Endodermal cell (in vitro differentiated cells): ENCODE measurements around the gene ASRGL1. TPM values are rescaled to one million over a fixed set of nuclear protein-coding genes. Genes with fewer than 3 reads are reported as not detected.

Experiments used
- DNase-seq: peaks from one replicate; pipeline ENCODE4 v3.0.0-alpha.2; 2017
- H3K27ac ChIP-seq: 2 replicates; pipeline ENCODE4 v1.5.1; 2013; ENCODE audit warnings: mild to moderate bottlenecking, low read depth, low read length, moderate library complexity
- H3K27me3 ChIP-seq: 2 replicates; pipeline ENCODE4 v1.6.1; 2013; ENCODE audit warnings: mild to moderate bottlenecking, low read length, moderate library complexity; ENCODE audit not compliant: insufficient read depth, control insufficient read depth, poor library complexity, severe bottlenecking
- H3K36me3 ChIP-seq: 2 replicates; pipeline ENCODE4 v1.7.0; 2013; ENCODE audit warnings: mild to moderate bottlenecking, low read length, moderate library complexity; ENCODE audit not compliant: control insufficient read depth, insufficient read depth
- H3K4me1 ChIP-seq: one replicate; pipeline ENCODE4 v1.7.0; 2013; ENCODE audit warnings: low read length; ENCODE audit not compliant: control insufficient read depth, insufficient read depth
- H3K4me3 ChIP-seq: 2 replicates; pipeline ENCODE4 v1.5.1; 2013; ENCODE audit warnings: mild to moderate bottlenecking, low read length, moderate library complexity
- H3K9ac ChIP-seq: 2 replicates; pipeline ENCODE4 v1.6.1; 2013; ENCODE audit warnings: mild to moderate bottlenecking, low read length, moderate library complexity; ENCODE audit not compliant: poor library complexity, severe bottlenecking; ENCODE audit errors: extremely low read depth
- H3K9me3 ChIP-seq: 2 replicates; pipeline ENCODE4 v1.6.1; 2013; ENCODE audit warnings: mild to moderate bottlenecking, low read length, moderate library complexity; ENCODE audit not compliant: control insufficient read depth
- H3K27ac Mint-ChIP-seq: 2 replicates; pipeline ENCODE4 v1.8.0; 2020; ENCODE audit warnings: mixed read lengths
- H3K27me3 Mint-ChIP-seq: 2 replicates; pipeline ENCODE4 v1.8.0; 2021; ENCODE audit warnings: mild to moderate bottlenecking, mixed read lengths; ENCODE audit not compliant: insufficient read depth
- H3K36me3 Mint-ChIP-seq: 2 replicates; pipeline ENCODE4 v1.8.0; 2020; ENCODE audit warnings: low read depth, mixed read lengths
- H3K4me1 Mint-ChIP-seq: 2 replicates; pipeline ENCODE4 v1.8.0; 2020; ENCODE audit warnings: mixed read lengths
- H3K4me3 Mint-ChIP-seq: 2 replicates; pipeline ENCODE4 v1.8.0; 2020; ENCODE audit warnings: mild to moderate bottlenecking, moderate library complexity, mixed read lengths
- H3K9me3 Mint-ChIP-seq: 2 replicates; pipeline ENCODE4 v1.8.0; 2020; ENCODE audit warnings: mild to moderate bottlenecking, mixed read lengths
- WGBS, 2 experiments: methylation state at CpG; one replicate each; pipeline versions ENCODE4 v1.1.5 to v1.1.7; 2013; ENCODE audit warnings: missing lambda C conversion rate in 2 of 2, mixed read lengths in 1 of 2; ENCODE audit not compliant: insufficient coverage in 1 of 2, insufficient read length in 1 of 2; 5-methylcytosine and 5-hydroxymethylcytosine counted together
- total RNA-seq, 2 donors: library from RNA; stranded (reverse); fragmentation: NEBNext Ultra II Directional in 1 of 2; extraction: Animal tissue kit (Norgen Biotek cat#: 25700) in 1 of 2; gene quantifications; 2 replicates in 1 of 2; 3 replicates in 1 of 2; pipeline ENCODE4 v1.2.1, GENCODE V29; 2021
- TF ChIP-seq, protein P1 (sequence below): fragments of 200-600 bp; sonication (generic); conservative IDR thresholded peaks from 2 replicates; pipeline ENCODE4 v1.5.0; 2021; ENCODE audit warnings: antibody characterized with exemption, mild to moderate bottlenecking

Gene ASRGL1
- total RNA-seq, 2 donors from 2014 or later: 39.8 to 61.8 TPM

DNA sequence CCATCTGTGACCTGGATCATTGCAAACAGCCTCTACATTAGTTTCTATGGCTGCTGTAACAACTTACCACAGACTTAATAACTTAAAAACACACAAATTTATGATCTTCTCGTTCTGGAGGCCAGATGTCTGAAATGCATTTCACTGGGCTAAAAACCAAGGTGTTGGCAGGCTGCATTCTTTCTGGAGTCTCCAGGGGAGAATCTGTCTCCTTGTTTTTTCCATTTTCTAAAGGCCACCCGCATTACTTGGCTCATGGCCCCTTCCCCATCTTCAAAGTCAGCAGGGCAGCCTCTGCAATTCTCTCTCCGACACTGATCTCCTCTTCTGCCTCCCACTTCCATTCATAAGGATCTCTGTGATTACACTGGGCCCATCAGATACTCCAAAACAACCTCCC lies 93.2 kb downstream of the ASRGL1 start:
- H3K27ac Mint-ChIP-seq: no peak overlapping the region
- no peaks in the 10 kb centered on the region for H3K27me3 ChIP-seq
- no peaks in the 10 kb centered on the region for H3K9me3 ChIP-seq
- H3K9ac ChIP-seq: no peak overlapping the region
- no peaks in the 10 kb centered on the region for H3K36me3 Mint-ChIP-seq
- H3K4me1 Mint-ChIP-seq: peaks cover 40% of the 10 kb centered on the region
- no peak overlapping the region for H3K4me3 ChIP-seq
- peaks cover 5% of the 10 kb centered on the region for H3K4me1 ChIP-seq
- no peaks in the 10 kb centered on the region for H3K36me3 ChIP-seq
- TF ChIP-seq, protein P1, sequence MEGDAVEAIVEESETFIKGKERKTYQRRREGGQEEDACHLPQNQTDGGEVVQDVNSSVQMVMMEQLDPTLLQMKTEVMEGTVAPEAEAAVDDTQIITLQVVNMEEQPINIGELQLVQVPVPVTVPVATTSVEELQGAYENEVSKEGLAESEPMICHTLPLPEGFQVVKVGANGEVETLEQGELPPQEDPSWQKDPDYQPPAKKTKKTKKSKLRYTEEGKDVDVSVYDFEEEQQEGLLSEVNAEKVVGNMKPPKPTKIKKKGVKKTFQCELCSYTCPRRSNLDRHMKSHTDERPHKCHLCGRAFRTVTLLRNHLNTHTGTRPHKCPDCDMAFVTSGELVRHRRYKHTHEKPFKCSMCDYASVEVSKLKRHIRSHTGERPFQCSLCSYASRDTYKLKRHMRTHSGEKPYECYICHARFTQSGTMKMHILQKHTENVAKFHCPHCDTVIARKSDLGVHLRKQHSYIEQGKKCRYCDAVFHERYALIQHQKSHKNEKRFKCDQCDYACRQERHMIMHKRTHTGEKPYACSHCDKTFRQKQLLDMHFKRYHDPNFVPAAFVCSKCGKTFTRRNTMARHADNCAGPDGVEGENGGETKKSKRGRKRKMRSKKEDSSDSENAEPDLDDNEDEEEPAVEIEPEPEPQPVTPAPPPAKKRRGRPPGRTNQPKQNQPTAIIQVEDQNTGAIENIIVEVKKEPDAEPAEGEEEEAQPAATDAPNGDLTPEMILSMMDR: no peak
- WGBS, 2 experiments: 94 to 100% methylated on average over 2 to 3 of the region's 3 CpGs
- H3K9me3 Mint-ChIP-seq: peaks cover 7% of the 10 kb centered on the region
- H3K4me3 Mint-ChIP-seq: no peak overlapping the region
- H3K27me3 Mint-ChIP-seq: peaks cover 3% of the 10 kb centered on the region
- no peak overlapping the region for H3K27ac ChIP-seq
- DNase-seq: no peak

DNA sequence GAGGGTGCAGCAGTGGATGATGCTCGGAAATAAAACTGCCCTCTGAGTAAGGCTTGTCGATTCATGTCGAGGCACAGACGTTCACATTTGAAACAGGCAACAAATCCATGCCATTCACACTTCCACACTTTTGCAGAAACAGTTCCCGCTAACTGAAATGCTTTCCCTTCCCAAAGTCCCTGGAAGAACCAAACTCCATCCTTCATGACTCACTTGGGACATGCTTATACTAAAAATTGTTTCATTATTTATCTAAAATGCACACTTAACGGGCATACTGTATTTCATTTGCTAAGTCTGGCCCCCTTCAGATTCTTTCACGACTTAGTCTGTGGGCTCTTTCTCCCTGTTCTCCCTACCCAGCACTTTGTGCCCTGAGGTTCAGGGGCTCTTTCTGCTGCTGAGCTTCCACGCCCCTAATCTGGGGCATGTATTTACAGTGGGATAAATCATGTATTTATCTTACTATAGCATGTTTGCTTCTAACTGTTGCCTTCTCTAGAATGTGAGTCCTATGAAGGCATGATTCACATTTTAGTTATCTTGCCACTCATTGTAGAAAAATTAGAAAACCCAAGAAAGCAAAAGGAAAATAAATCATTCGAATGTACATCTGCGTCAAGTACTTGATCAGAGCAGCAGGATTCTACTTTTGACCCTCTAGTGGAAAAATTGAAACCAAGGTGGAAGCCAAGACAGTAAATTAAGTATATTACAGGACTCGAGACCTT lies 94.1 kb downstream of the ASRGL1 start:
- no peaks in the 10 kb centered on the region for H3K36me3 Mint-ChIP-seq

DNA sequence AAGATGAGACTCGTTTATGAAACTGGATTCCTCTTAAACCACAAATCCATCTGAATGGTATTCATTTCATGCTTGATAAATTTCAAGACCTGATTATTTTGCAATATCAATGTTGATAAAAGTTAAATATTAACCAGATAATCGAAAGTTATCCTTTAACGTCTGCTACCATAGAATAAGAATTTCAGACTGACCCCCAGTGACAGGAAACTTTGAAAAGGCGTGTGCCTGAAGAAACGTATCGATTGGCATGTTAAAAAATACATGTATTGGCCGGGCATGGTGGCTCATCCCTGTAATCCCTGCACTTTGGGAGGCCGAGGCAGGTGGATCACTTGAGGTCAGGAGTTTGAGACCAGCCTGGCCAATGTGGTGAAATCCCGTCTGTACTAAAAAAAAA lies 95.4 kb downstream of the ASRGL1 start:
- no peak overlapping the region for H3K4me3 Mint-ChIP-seq
- no peak overlapping the region for H3K27ac Mint-ChIP-seq
- H3K9me3 Mint-ChIP-seq: peaks cover 7% of the 10 kb centered on the region
- no peaks in the 10 kb centered on the region for H3K4me1 ChIP-seq
- no peaks in the 10 kb centered on the region for H3K36me3 ChIP-seq
- no peak for DNase-seq
- no peaks in the 10 kb centered on the region for H3K36me3 Mint-ChIP-seq
- H3K9me3 ChIP-seq: no peaks in the 10 kb centered on the region
- H3K4me1 Mint-ChIP-seq: peaks cover 28% of the 10 kb centered on the region
- H3K27ac ChIP-seq: no peak overlapping the region
- WGBS, 2 experiments: 97% methylated on average over 7 to 8 of the region's 9 CpGs
- no peak overlapping the region for H3K4me3 ChIP-seq
- H3K27me3 Mint-ChIP-seq: peaks cover 3% of the 10 kb centered on the region
- H3K27me3 ChIP-seq: no peaks in the 10 kb centered on the region
- TF ChIP-seq, protein P1: no peak
- no peak overlapping the region for H3K9ac ChIP-seq

More for the DNA sequence above, 94.1 kb downstream of the ASRGL1 start:
- Mint-ChIP-seq H3K9me3 (peaks cover 7% of the 10 kb centered on the region), H3K4me3 (no peak overlapping the region), H3K4me1 (peaks cover 37% of the 10 kb centered on the region), H3K27me3 (peaks cover 3% of the 10 kb centered on the region), H3K27ac (no peak overlapping the region)
- H3K4me3 ChIP-seq: no peak overlapping the region
- no peaks in the 10 kb centered on the region for H3K27me3 ChIP-seq
- TF ChIP-seq, protein P1: no peak
- peaks cover 2% of the 10 kb centered on the region for H3K4me1 ChIP-seq
- H3K27ac ChIP-seq: no peak overlapping the region
- no peak for DNase-seq
- no peak overlapping the region for H3K9ac ChIP-seq
- WGBS, 2 experiments: 94 to 95% methylated on average over 10 of the region's 11 CpGs
- no peaks in the 10 kb centered on the region for H3K36me3 ChIP-seq
- no peaks in the 10 kb centered on the region for H3K9me3 ChIP-seq
